HCT116 (cell line): Measurements from ENCODE around the gene BOC. TPM values are rescaled to one million over a fixed set of nuclear protein-coding genes. Genes with fewer than 3 reads are reported as not detected.

Experiments used
- ATAC-seq: fragments of 200-7000 bp; cut with Tn5 transposase; 2 replicates; pipeline ENCODE4 v1.9.1; 2020; ENCODE audit warnings: mild to moderate bottlenecking, moderate library complexity
- Bru-seq: library from RNA; stranded (reverse); fragments of 400-500 nt; gene quantifications from one replicate; lab custom pipeline; 2021; lab: Mats Ljungman, UMichigan
- BruChase-seq, 2 experiments: library from RNA; stranded (reverse); fragments of 400-500 nt; gene quantifications; one replicate each; lab custom pipeline; 2021; lab: Mats Ljungman, UMichigan
- BruUV-seq: library from RNA; stranded (reverse); fragments of 400-500 nt; replicated peaks from 2 replicates; lab custom pipeline; 2021; lab: Mats Ljungman, UMichigan
- CTCF ChIA-PET: fragments of 300-600 bp; sonication (Branson Sonifier 250); formaldehyde crosslinking; loops from one replicate; lab custom pipeline; 2021; ENCODE audit warnings: antibody characterized with exemption; lab: Charles Lee
- POLR2A ChIA-PET: fragments of 300-600, 350-600 bp; sonication (Branson Sonifier 250); formaldehyde crosslinking; loops from one replicate; lab custom pipeline; 2021; ENCODE audit warnings: antibody characterized with exemption; lab: Charles Lee
- RAD21 ChIA-PET, 2 experiments: fragments of 300-600 bp; sonication (Branson Sonifier 250); formaldehyde crosslinking; loops; one replicate each; lab custom pipeline; 2023; ENCODE audit warnings: low total read pairs in 2 of 2; ENCODE audit not compliant: uncharacterized antibody in 2 of 2, unreplicated experiment in 2 of 2, low non-redundant PET in 1 of 2; lab: Charles Lee
- DNase-seq: peaks from one replicate; pipeline ENCODE4 v3.0.0-alpha.2; 2010; ENCODE audit warnings: low read depth, low spot score
- H2AFZ ChIP-seq: fragments of 200-600 bp; shearing (Covaris generic), sonication (generic); 2 replicates; pipeline ENCODE4 v1.6.1; 2017; ENCODE audit warnings: low read depth, mixed run types, mixed read lengths, antibody characterized with exemption, low read length; ENCODE audit not compliant: poor library complexity, severe bottlenecking
- H3K27ac ChIP-seq: 2 replicates; pipeline ENCODE4 v1.5.1; 2012; ENCODE audit warnings: low read depth, low read length
- H3K27me3 ChIP-seq: fragments of 200-600 bp; sonication (generic); 2 replicates; pipeline ENCODE4 v1.6.1; 2016; ENCODE audit warnings: mixed run types, low read length, mixed read lengths; ENCODE audit not compliant: insufficient read depth
- H3K36me3 ChIP-seq, 2 experiments: fragments of 200-500 bp in 1 of 2; fragments of 200-600 bp in 1 of 2; sonication (Bioruptor generic) in 1 of 2; sonication (generic) in 1 of 2; 2 replicates each; pipeline versions ENCODE4 v1.5.1 to v1.6.1; 2014 to 2016; ENCODE audit warnings: low read length in 2 of 2, inconsistent platforms in 1 of 2, mixed read lengths in 1 of 2, mixed run types in 1 of 2; ENCODE audit not compliant: insufficient read depth in 2 of 2, control insufficient read depth in 1 of 2
- H3K4me1 ChIP-seq, 2 experiments: fragments of 200-600 bp in 1 of 2; sonication (generic) in 1 of 2; 2 replicates each; pipeline versions ENCODE4 v1.5.1 to v1.6.1; 2012 to 2017; ENCODE audit warnings: low read length in 2 of 2, inconsistent platforms in 1 of 2, mild to moderate bottlenecking in 1 of 2, mixed read lengths in 1 of 2, mixed run types in 1 of 2, moderate library complexity in 1 of 2; ENCODE audit not compliant: insufficient read depth in 2 of 2, control insufficient read depth in 1 of 2
- H3K4me2 ChIP-seq: fragments of 200-600 bp; sonication (generic); 2 replicates; pipeline ENCODE4 v1.6.1; 2017; ENCODE audit warnings: mixed run types, low read length, mixed read lengths
- H3K4me3 ChIP-seq, 2 experiments: fragments of 200-600 bp in 1 of 2; sonication (generic) in 1 of 2; replicated peaks in 1 of 2; 2 replicates each; pipeline ENCODE4 v1.5.1; 2011 to 2016; ENCODE audit warnings: low read length in 2 of 2, control low read depth in 1 of 2, low read depth in 1 of 2, mild to moderate bottlenecking in 1 of 2, mixed read lengths in 1 of 2, mixed run types in 1 of 2
- H3K79me2 ChIP-seq: fragments of 200-600 bp; sonication (generic); 2 replicates; pipeline ENCODE4 v1.6.1; 2017; ENCODE audit warnings: mild to moderate bottlenecking, mixed run types, low read length, moderate library complexity, mixed read lengths; ENCODE audit not compliant: insufficient read depth
- H3K9ac ChIP-seq: fragments of 200-600 bp; sonication (generic); 2 replicates; pipeline ENCODE4 v1.6.1; 2016; ENCODE audit warnings: low read length, mixed read lengths
- H3K9me2 ChIP-seq: fragments of 200-600 bp; sonication (generic), shearing (Covaris generic); 2 replicates; pipeline ENCODE4 v1.6.1; 2017; ENCODE audit warnings: mixed run types, mild to moderate bottlenecking, moderate library complexity; ENCODE audit not compliant: insufficient read depth
- H3K9me3 ChIP-seq, 2 experiments: fragments of 200-500 bp in 1 of 2; fragments of 200-600 bp in 1 of 2; sonication (Bioruptor generic) in 1 of 2; sonication (generic) in 1 of 2; 2 replicates each; pipeline ENCODE4 v1.6.1; 2014 to 2017; ENCODE audit warnings: low read length in 2 of 2, mixed read lengths in 2 of 2, inconsistent platforms in 1 of 2, low read depth in 1 of 2, mild to moderate bottlenecking in 1 of 2, mixed run types in 1 of 2, moderate library complexity in 1 of 2; ENCODE audit not compliant: control insufficient read depth in 1 of 2, insufficient read depth in 1 of 2
- H4K20me1 ChIP-seq: fragments of 200-600 bp; sonication (generic), shearing (Covaris generic); 2 replicates; pipeline ENCODE4 v1.6.1; 2017; ENCODE audit warnings: mixed run types, mild to moderate bottlenecking, moderate library complexity; ENCODE audit not compliant: insufficient read depth
- CBX3 ChIP-seq: IDR thresholded peaks from 2 replicates; pipeline ENCODE4 v1.6.1; 2012; ENCODE audit warnings: low read depth
- EGR1 ChIP-seq: IDR thresholded peaks from 2 replicates; pipeline ENCODE4 v1.6.1; 2012; ENCODE audit warnings: low read depth
- ELF1 ChIP-seq: IDR thresholded peaks from 2 replicates; pipeline ENCODE4 v1.6.1; 2012; ENCODE audit warnings: low read depth, borderline replicate concordance
- FOSL1 ChIP-seq: IDR thresholded peaks from 2 replicates; pipeline ENCODE4 v1.6.1; 2012; ENCODE audit warnings: low read depth
- POLR2AphosphoS5 ChIP-seq: IDR thresholded peaks from 2 replicates; pipeline ENCODE4 v1.6.1; 2011; ENCODE audit warnings: mild to moderate bottlenecking, low read depth, low read length, moderate library complexity
- RAD21 ChIP-seq: IDR thresholded peaks from 2 replicates; pipeline ENCODE4 v1.6.1; 2012; ENCODE audit warnings: low read depth, mild to moderate bottlenecking
- SRF ChIP-seq: IDR thresholded peaks from 2 replicates; pipeline ENCODE4 v1.6.1; 2012; ENCODE audit warnings: low read depth
- YY1 ChIP-seq: IDR thresholded peaks from 2 replicates; pipeline ENCODE4 v1.6.1; 2011; ENCODE audit warnings: low read length, low read depth, moderate library complexity, mild to moderate bottlenecking; ENCODE audit not compliant: insufficient replicate concordance; ENCODE audit errors: extremely low read depth
- intact Hi-C: fragments of 100-400 bp; cut with micrococcal nuclease; formaldehyde crosslinking; loops from 2 replicates; pipeline ENCODE4 v1.10.0; 2022
- long read RNA-seq: library from polyadenylated mRNA; unstranded; transcript quantifications from one replicate; pipeline ENCODE4 v2.0.0, GENCODE V29; 2021; ENCODE audit not compliant: unreplicated experiment
- polyA plus RNA-seq: library from polyadenylated mRNA; unstranded; fragments of >200 nt; gene quantifications from 2 replicates; pipeline ENCODE4 v1.2.1, GENCODE V29; 2012; ENCODE audit warnings: missing spikeins
- total RNA-seq: library from RNA; stranded (reverse); gene quantifications from one replicate; pipeline ENCODE4 v1.2.1, GENCODE V29; 2021; ENCODE audit not compliant: unreplicated experiment
- TF ChIP-seq, protein P1 (sequence below): IDR thresholded peaks from 2 replicates; pipeline ENCODE4 v1.6.1; 2012

Gene BOC, protein sequence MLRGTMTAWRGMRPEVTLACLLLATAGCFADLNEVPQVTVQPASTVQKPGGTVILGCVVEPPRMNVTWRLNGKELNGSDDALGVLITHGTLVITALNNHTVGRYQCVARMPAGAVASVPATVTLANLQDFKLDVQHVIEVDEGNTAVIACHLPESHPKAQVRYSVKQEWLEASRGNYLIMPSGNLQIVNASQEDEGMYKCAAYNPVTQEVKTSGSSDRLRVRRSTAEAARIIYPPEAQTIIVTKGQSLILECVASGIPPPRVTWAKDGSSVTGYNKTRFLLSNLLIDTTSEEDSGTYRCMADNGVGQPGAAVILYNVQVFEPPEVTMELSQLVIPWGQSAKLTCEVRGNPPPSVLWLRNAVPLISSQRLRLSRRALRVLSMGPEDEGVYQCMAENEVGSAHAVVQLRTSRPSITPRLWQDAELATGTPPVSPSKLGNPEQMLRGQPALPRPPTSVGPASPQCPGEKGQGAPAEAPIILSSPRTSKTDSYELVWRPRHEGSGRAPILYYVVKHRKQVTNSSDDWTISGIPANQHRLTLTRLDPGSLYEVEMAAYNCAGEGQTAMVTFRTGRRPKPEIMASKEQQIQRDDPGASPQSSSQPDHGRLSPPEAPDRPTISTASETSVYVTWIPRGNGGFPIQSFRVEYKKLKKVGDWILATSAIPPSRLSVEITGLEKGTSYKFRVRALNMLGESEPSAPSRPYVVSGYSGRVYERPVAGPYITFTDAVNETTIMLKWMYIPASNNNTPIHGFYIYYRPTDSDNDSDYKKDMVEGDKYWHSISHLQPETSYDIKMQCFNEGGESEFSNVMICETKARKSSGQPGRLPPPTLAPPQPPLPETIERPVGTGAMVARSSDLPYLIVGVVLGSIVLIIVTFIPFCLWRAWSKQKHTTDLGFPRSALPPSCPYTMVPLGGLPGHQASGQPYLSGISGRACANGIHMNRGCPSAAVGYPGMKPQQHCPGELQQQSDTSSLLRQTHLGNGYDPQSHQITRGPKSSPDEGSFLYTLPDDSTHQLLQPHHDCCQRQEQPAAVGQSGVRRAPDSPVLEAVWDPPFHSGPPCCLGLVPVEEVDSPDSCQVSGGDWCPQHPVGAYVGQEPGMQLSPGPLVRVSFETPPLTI
- total RNA-seq (3.3 TPM), Bru-seq, nascent RNA (percentile 33 among the genes with signal in this experiment), BruChase-seq, experiment 1, labeled RNA remaining after a 6-hour chase (percentile 19 among the genes with signal in this experiment), BruChase-seq, experiment 2, labeled RNA remaining after a 2-hour chase (percentile 28 among the genes with signal in this experiment)
- polyA plus RNA-seq: 1.2 and 2.0 TPM in 2 replicates
- long read RNA-seq, partial matches to known transcripts: 3 of 4 reads
- long read RNA-seq, other reads (novel, unspliced or antisense): 1 of 4 reads

DNA sequence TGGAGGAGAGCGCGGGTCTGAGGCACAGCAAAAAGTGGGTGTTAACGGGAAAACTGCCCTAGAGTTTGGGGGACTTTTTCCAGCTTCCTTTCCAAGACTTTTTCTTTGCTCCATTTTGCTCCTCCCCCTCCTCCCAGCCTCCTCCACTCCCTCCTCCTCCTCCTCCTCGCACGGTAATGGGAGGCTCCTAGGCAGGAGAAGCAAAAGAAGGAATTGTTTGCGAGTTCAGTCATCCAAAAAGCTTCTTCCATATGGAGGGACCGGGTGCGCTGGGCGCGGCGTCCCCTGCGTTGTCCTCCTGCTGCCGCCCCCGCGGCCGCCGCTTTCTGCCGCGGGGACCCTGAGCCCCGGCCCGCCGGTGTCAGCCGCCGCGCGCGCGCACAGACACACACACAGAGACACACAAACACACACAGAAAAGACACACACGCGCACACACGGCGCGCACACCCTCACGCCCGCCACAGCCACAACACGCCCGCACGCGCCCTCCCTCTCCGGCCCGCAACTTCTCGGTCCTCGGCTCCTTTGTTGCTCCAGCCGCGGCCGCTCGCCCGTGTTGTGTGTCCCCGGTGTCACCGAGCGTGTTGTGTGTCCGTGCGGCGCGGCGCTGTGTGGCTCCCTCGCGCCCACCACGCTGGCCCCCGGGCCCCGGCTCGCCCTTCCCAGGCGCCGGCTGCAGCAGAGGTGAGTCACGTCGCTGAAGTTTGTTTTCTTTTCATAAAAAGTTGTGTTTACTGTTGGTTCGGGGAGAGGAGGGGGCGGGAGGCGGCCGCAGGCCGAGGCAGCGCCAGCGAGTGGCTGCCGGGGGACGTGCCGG is at the start of gene BOC:
Gene BOC (plus strand): TSS at position 228 of the 820 bp plus-strand sequence. CDS start 38,246 bp downstream, outside the sequence.
- no TSS peak for BruUV-seq
- no peaks in the 10 kb centered on the region for H4K20me1 ChIP-seq
- H3K9ac ChIP-seq: peak within 1 kb of the TSS; percentile 63
- POLR2A ChIA-PET: no interaction called here
- DNase-seq (no peak), ATAC-seq (peak; percentile 76)
- no peaks in the 10 kb centered on the region for H3K9me2 ChIP-seq
- no peaks in the 10 kb centered on the region for H3K79me2 ChIP-seq
- H3K9me3 ChIP-seq: no peaks in the 10 kb centered on the region
- H3K27ac ChIP-seq: peak within 1 kb of the TSS; percentile 49; the same call in 1 of the 2 replicates
- peaks cover 7 to 17% of the 10 kb centered on the region in 2 experiments for H3K4me1 ChIP-seq
- intact Hi-C loops: no loop called here
- H3K27me3 ChIP-seq: no peaks in the 10 kb centered on the region
- no peaks in the 10 kb centered on the region for H3K36me3 ChIP-seq
- RAD21 ChIA-PET: no interaction called here
- CTCF ChIA-PET: no interaction called here
- TF ChIP-seq, protein P1, sequence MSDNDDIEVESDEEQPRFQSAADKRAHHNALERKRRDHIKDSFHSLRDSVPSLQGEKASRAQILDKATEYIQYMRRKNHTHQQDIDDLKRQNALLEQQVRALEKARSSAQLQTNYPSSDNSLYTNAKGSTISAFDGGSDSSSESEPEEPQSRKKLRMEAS: peak; percentile 59
- TF ChIP-seq CBX3 (no peak), FOSL1 (no peak; the same call in 1 of the 2 replicates), ELF1 (no peak), RAD21 (no peak), POLR2AphosphoS5 (no peak), SRF (no peak), YY1 (peak; percentile 9), EGR1 (no peak)
- H3K4me3 ChIP-seq: peak within 1 kb of the TSS; percentile 58 to 81
- peak within 1 kb of the TSS; percentile 91 for H3K4me2 ChIP-seq
- peak within 1 kb of the TSS; percentile 86 for H2AFZ ChIP-seq
